Fibroblast of the aortic adventitia (primary cell): ENCODE data around the gene THEM4. TPM values are rescaled to one million over a fixed set of nuclear protein-coding genes. Genes with fewer than 3 reads are reported as not detected.
A peak's percentile ranks its signal among the peaks of the same experiment; 100 is the strongest.

Source experiments
- DNase-seq: peaks from one replicate; pipeline ENCODE4 v3.0.0-alpha.2; 2010; ENCODE audit warnings: low read depth
- H3K4me3 ChIP-seq: 2 replicates; pipeline ENCODE4 v1.5.1; 2011; ENCODE audit warnings: low read depth, mild to moderate bottlenecking, control low read depth, low read length, moderate library complexity
- CTCF ChIP-seq: IDR thresholded peaks from 2 replicates; pipeline ENCODE4 v1.5.1; 2011; ENCODE audit warnings: mild to moderate bottlenecking, low read length, control low read depth, inconsistent platforms; ENCODE audit not compliant: insufficient read depth
- total RNA-seq: library from RNA; depleted of rRNA; stranded (reverse); fragments of >200 nt; gene quantifications from 2 replicates; pipeline ENCODE4 v1.2.3, GENCODE V29; 2012; ENCODE audit warnings: low replicate concordance

The THEM4 gene
- total RNA-seq, 1 donor: 18.3 TPM

- TF ChIP-seq CTCF: no peak
- H3K4me3 ChIP-seq: no peak overlapping the region
- no peak for DNase-seq
Measured at GRCh38 chr1:151864411-151864810, 44.9 kb downstream of the THEM4 start.

GRCh38 chr1:151862604-151863003 lies 46.7 kb downstream of the THEM4 start:
- TF ChIP-seq CTCF: no peak
- no peak overlapping the region for H3K4me3 ChIP-seq
- DNase-seq: no peak

GRCh38 chr1:151860504-151861187 lies 48.7 kb downstream of the THEM4 start:
- no peak for DNase-seq
- no peak for TF ChIP-seq CTCF

GRCh38 chr1:151859891-151860293 lies 49.4 kb downstream of the THEM4 start:
- no peak for DNase-seq
- TF ChIP-seq CTCF: no peak
- H3K4me3 ChIP-seq: no peak overlapping the region

More at GRCh38 chr1:151860504-151861187, 48.7 kb downstream of the THEM4 start:
- no peak overlapping the region for H3K4me3 ChIP-seq

GRCh38 chr1:151858886-151859665 lies 50.2 kb downstream of the THEM4 start:
- no peak for TF ChIP-seq CTCF
- DNase-seq: no peak
- H3K4me3 ChIP-seq: no peak overlapping the region

GRCh38 chr1:151858030-151858746 lies 51.1 kb downstream of the THEM4 start:
- no peak for TF ChIP-seq CTCF
- peak; percentile 64 for DNase-seq

More at GRCh38 chr1:151858030-151858746, 51.1 kb downstream of the THEM4 start:
- no peak overlapping the region for H3K4me3 ChIP-seq
